Measurements from ENCODE around the gene SYTL5.

SYTL5 gene

DNA sequence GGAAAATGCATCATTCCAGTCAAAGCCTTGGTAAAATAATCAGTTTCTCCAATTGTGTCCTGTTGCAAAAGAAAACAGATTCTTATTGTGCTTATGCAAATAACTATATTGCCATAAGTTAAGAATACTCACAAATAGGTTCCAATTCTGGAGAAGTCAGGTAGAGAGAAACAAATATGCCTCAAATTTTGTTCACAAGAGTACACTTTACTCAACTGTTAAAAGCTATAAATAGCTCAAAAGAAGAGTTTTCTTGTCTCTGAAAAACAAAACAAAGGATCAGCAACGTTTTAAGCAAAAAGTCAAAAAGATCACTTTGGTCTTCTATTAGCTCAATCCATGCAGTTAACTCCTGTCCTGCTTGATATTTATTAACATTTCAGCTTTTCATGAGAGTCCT, 21.9 kb downstream of the SYTL5 start:
- DNase-seq: no peak

DNA sequence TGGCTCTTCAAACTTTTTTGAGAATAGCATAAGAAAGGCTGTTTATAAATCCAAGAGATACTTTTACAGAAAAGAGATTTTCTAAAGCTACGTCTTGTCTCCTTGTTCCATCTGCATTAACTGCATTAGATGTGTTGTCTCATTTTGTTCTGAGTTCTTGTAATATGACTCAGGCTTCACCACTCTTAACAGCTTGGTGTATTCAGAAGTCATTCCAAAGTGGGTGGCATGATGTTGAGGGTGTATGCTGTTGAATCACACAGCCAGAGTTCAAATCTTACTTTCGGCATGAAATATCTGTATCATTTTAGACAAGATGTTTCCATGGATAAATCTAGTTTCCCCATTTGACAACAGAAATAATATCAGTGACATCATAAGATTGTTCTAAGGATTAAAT, 30.1 kb downstream of the SYTL5 start:
- DNase-seq: no peak

DNA sequence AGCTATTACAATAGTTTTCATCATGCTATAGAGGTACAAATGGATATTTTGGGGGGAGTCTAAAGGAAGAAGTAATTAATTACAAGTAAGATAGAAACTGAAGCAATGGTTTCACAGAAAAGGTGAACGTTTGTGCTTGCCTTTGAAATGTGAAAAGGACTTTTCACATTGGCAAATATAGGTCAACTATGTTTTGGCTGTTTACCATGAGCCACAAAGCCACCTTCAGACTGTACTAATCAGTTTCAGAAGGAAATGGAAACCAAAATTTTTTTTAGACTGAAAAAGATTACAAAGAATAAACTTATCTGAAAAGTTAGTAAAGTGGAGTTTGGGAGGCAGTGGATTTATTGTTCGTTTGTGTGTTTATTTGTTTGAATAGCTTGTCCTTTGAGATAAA, 32.1 kb downstream of the SYTL5 start:
- no peak for DNase-seq

DNA sequence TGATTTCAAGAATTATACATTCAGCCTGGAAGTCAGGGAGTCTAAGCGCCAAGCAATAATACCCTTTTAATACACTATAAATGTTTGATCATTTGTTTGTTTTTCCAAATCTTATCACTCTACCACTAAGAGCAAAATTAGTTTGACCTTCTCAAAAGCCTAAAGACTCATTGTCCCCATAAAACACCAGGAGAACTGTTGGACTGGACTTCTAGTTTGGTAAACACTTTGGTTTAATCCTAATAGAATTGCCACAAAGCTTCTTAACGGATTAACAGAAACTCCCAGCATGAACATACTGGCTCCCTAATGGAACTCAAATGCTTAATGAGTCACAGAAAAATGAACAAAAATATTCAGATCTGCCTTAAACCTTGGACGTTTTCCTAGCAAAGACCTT, 34.9 kb downstream of the SYTL5 start:
- DNase-seq: no peak

DNA sequence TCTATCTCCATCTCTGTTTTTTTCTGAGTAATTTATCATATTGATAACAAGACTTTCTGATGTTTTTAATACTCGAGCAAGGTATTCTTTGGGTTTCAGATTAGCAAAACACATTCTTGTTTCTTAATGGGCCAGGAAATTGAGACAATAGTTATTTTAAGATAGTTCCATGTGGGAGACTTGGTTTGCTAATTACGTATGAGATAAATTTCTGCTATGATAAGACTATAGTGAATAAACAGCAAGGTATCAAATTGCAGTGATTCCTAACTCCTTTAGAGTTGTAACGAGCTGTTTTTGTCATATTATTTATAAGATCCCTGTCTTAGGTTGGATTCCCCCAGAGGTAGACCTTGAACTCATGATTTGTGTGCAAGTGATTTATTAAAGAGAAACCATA, 38.3 kb downstream of the SYTL5 start:
- no peak for DNase-seq

DNA sequence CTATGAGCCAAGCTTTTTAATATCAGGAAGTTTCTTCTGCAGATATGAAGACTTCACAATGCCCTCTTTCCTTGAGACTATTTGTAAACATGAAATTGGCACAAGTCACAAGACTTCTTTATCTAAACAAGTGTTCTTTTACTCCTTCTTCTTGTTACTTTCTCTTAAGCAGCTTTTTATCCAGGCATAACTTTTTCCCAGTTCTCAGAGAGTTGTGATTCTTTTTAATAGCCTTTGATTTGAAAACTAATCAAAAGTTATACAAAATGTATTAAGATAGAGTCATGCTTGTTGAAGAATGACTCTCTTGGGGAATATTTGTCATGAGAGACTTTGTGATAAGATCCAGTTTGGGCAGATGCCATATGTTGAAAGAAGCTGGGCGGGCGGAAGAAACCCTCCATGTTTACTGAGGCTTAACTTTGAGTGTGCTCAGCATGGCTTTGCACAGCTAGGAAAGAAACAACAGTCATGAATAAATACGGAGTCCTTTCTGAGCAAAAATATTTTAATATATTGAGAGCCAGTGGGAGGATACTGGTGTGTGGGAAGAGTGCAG, 39.3 kb downstream of the SYTL5 start:
- no peak for DNase-seq

DNA sequence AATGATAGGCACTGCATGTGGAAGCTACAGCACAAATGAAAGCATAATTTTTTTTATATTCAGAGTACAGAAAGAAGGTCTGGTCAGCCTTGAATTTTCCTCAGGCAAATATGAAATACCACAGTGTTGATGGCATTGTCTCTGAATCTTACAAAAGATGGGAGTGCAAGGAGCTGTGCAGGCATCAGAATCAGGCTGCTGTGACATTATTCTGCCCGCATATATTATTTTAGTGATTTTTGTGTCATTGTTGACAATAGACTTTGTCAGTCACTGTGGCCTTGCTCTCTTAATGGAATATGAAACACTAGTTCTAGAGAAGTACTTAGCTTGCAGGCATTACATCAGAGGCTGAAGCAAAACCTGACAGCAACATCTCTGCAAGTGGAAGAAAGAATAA, 42.5 kb downstream of the SYTL5 start:
- DNase-seq: no peak

DNA sequence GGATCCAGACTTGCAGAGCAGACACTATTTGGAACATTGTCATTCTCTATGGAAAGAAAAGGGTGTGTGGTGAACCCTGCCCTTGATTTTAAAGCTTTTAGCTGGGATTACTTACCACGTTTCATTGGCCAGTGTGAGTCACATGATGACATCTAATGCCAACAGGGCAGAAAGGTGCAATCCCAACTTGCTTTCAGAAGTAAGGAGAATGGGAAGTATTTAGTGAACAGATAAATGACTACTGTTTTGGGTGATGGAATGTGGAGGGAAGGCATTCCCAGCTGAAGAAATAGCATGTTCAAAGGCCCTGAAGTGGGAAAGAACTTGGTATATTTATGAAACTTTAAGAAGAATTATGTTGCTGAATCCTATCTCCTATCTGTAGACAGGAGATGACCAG, 44.5 kb downstream of the SYTL5 start:
- no peak for DNase-seq

DNA sequence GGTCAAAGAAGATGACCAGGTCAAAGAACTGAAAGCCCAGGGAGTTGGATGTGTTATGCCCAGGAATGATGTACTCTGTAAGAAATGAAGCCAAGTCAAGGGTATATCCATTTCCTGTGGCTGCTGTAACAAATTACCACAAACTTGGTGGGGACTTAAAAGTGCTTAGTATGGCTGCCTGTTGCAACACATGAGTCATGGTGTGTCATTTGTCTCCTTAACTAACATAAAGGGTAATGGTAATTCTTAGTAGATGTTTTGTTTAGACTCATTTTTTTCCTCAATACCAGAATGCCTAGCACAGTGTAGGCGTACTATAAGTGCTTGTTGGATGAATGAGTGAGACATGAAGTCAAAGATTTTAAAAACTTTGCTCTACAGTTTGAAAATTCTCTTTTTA, 45.7 kb downstream of the SYTL5 start:
- DNase-seq: no peak

DNA sequence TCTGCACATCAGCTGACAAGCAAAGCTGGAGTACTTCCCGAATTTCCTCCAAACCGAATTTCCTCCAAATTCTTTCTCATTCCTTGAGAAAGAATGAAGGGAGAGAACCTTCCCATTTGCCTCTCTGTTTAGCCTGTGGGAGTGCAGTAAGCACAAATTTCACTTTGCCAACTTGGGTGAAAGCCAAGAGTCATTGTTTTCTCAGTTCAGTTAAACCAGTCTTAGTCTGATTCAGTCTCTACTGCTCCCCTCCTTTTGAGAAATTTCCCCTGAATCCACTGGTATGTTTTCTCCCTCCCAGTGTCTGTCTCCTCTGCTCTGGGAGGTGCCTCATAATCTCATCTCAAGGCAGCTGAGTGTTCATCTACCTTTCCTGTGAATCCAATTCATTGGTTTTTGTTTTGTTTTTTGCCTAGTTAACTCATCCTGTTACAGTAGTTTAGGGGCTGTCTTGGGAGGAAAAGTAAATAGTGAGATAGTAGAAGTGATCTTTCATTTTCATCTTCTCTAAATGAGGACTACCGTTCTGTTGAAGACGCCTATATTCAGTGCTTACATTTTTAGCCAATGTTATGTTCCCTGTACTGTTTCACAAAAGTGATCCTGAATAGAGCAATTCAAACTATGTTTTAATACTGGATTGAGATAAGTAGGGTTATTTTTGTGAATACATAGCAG, 49.0 kb downstream of the SYTL5 start:
- no peak for DNase-seq

DNA sequence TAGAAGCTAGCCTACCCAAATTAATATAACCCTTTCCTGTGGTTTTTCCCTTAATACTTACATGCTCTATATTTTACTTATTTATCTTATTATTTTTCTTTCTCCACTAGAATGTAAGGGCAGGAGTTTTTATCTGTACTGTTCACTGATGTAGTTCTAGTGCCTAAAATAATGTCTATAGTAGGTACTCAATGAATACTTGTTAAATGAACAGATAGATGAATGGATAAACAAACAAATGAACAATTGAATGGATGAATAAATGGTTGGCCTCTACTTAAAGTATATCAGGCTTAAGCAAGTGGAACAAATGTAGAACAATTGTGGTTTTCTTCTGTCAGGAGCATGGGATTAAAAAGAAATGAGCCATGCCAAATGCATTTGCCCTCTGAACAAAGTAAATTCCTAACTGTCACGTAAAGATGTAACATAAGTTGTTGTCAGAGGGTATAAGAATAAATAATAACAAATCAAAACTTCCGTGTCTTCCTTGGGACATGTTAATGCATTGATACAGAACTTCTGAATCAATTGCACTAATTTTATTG, 54.1 kb downstream of the SYTL5 start:
- DNase-seq: no peak

DNA sequence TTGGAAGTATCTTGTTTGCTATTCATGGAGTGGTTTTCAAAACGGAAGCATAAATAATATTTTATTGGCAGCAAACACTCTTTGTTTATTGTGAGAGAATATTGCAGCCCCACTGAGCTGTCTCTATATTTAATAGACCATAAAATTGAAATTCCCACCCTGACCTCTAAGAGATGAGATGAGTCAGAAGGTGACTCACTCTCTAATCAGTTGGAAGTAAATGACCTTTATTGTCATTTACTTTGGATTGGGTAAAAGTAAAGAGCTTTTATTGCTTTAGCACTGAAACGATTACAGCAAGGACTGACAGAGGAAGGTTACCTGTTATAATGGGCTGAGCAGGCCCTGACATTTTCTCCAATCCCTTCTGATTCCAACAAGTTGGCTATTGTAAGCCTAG, 55.0 kb downstream of the SYTL5 start:
- DNase-seq: no peak

DNA sequence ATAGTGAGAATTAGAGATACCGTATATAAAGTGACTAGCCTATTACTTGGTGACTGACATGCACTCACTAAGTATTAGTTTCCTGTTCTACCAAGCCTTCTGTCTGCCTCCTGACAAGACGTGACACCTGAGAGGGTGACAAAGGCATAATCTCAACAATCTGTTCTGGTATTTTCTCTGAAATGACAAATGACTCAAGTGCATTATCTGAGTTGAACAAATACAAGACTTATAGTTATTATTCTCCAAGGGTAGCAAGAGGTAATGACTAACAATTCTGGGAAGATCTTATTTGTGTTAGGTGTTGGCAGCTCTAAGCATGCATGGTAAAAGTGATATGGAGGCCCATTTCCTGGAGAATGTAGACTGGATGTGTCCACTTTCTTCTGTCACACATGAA, 60.6 kb downstream of the SYTL5 start:
- no peak for DNase-seq

DNA sequence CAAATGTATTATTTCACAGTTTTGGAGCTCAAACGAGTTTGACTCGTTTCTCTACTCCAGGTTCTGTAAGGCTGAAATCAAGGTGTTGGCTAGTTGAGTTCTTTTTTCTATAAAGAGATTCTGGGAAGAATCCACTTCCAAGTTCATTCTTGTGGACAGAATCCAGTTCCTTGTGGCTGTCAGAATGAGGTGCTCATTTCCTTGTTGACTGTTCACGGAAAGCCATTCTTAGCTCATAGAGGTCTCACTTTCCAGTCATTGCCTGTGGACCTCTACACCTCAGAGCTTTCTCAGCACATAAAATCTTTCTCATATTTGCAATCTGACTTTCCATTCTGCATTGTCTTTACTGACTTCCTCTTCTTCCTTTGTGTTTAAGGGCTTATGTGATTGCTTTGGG, 62.9 kb downstream of the SYTL5 start:
- DNase-seq: no peak

DNA sequence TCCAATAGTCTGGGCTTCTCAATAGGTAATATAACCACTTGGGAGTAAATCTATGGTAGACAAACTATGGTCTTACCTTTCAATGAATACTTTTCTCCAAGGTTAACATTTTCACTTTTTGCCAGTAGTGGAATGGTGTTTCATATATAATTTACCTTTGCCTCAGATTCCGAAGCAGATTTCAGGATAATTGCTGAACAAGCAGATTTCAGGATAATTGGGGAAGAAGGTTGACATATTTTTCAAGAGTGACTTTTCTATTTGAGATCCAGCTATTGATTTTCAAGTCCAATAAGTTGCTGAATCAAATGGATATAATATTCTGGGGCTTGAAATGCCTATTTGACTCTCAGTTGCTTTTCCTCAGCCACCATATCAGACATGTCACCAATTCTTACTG, 63.6 kb downstream of the SYTL5 start:
- DNase-seq: no peak

DNA sequence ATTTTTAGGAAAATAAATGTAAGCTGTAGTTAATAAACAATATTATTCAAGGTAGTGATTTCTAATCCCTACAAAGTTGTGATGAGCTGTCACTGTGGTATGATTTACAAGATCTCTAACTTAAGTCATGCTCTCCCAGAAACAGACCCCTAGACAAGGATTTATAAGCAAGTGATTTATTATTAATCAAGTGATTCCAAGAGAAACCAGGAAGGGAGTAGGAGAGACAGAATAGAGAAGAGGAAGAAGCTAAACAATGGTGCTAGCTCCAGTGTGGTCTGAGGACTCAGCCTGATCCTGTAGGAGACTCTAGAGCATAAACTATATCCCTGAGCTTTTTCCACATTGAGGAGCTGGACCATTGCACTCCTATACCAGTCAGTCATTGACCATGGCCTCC, 73.1 kb downstream of the SYTL5 start:
- no peak for DNase-seq

DNA sequence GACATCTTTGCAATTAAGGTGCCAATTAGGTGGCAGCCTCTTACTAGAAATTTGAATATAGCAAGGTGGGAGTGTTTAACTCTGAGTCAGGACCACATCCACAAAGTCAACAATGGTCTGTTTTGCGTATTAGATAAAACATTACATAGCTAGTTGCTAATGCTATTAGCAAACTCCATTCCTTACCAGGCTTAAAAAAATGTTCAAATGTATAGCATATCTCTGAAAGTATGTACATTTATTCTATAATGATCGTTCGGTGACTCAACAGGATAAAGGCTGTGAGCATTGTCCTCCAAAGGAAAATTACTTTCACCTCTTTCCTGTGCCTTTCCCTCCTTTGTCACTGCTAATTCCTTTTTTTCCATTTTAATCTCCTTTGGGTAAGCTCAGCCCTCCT, 74.5 kb downstream of the SYTL5 start:
- no peak for DNase-seq

DNA sequence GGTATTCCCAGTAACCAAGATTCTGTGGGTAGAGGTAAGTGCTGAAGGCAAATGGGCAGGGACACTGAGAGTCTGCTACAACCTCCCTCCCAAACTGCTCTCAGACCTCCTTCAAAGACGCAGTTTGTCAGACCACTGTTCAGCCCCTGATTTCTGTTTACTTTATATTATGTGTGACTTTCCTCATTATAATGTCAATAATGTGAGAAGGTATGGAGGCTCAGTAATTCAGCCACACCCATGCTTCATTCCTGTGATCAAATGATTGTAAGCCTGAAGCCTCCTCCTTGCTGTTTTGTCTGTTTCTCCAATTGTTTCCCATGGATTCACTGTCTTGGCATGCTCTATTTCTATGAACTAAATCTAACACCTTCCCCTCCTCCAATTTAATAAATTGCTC, 75.6 kb downstream of the SYTL5 start:
- no peak for DNase-seq

DNA sequence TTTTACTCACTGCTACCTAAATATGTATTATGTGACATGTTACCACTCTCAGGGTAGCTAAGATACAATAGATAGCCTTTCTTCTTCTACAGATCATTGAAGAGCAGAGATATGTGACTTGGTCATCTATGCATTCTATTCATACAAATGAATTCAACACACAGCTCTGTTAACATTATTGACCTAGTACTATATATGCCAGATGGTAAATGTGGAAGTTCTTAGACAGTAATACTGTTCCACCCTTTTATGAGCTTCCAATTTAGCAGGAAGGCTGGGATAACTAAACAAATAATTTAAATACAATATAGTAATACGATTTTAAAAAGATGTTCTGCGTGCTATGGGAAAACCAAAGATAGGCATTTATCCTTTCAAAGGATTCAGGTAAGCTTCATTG, 76.0 kb downstream of the SYTL5 start:
- DNase-seq: no peak

DNA sequence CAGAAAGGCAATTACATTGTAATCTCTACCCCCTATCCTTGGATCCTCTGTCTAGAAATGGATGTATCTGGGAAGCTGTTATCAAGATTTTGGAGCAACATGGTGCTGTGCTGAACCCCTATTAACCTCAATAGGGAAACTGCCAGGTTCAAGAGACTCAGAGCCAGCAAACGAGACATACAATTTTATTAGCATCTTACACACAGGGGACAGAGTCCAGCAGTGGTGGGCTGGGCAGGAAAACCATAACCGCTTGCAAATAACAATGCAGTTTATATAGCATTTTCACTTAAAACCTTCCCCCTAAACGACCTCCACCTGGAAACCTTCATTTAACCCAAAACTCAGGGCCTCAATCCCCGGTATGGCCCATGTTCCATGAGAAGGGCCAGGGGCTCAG, 79.5 kb downstream of the SYTL5 start:
- no peak for DNase-seq

DNA sequence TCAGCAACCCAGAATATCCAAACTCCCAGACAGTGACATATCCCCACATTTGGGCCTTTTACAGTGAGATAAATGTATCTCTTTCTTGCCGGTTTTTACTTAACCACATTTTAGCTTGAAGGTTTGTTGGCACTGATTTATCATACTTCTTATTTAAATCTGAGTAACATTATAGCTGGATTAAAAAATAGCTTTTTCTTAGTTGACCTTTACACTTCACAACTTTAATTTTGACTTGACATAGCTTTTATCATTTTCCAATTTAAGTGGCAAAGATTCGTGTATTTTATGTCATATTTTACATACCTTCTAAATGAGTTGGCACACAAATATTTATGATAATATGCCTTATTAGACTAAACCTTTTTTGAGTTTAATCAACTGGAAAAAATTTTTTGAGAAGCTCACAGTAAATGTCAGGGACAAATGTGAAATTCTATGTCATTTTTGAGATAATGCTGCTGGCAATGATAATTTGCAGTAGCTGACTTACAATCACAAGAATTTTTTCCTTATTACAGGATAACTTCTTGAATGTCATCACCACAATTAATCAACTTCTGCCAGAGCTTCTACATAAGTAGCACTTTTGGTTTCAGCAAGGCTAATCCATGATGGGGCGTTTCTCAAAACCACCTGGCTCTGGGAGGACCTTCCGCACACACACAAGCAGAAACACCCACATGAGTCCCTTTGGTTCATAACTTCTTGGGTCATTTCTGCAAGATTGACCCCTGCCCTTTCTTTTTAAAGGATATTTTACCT, 80.3 kb downstream of the SYTL5 start:
- DNase-seq: no peak

DNA sequence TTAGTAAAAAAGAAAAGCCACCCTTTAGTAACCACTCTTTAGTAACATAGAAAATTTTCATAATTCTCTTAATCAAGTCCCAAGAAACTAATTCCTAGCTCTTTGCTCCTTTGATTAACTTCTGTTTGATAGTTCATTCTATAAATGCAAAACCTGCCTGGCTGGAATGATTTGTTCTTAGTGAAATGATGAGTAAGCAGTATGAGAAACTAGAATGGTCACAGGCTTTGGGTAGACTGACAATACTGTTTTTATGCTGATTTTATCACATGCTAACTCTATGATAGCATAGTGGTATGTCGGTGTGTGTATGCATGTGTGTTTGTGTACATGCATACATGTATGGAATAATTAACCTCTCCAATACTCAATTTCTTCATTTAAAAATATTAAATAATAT, 81.2 kb downstream of the SYTL5 start:
- no peak for DNase-seq

DNA sequence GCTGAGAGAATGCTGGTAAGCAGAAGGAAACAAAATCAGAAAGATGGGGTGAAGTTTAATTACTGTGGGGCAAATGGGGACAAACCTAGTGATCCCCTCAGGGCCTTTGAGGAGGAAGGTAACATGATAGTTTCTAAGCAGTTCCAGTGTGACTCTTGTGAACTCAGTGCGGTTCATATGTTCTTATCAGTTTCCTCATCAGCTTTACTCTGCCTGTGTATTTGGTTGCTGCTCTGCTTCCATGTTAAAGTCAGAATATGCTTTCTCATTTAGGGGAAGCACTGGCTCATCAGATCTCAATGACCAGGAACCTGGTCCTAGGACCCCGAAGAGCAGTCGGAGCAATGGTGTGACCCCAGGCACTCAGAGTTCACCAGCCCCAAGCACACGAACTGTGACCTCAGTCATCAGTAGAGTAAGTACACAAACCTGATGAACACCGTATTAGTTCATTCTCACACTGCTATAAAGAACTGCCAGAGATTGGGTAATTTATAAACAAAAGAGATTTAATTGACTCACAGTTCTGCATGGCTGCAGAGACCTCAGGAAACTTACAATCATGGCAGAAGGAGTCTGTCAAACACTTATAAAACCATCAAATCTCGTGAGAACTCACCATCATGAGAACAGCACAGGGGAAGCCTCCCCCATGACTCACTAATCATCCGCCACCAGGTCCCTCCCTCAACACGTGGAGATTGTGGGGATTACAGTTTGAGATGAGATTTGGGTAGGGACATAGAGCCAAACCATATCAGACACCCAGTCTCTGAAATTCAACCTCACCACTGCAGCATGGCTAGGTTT, 83.0 kb downstream of the SYTL5 start:
- DNase-seq: no peak
